Measurements from ENCODE around the gene HELB.

GRCh38 chr12:66282244-66282643 is 20.0 kb upstream of the HELB start:
- no peak for TF ChIP-seq REST (IDR thresholded peaks at IDR 0.05; ENCODE audit: insufficient read depth in 1 of 2, low read depth in 2 of 2, low read length in 2 of 2)
- TF ChIP-seq POLR2AphosphoS5 (IDR thresholded peaks at IDR 0.05; ENCODE audit: low read depth, low read length): no peak
- no peak for TF ChIP-seq TAF1 (IDR thresholded peaks at IDR 0.05; ENCODE audit: borderline replicate concordance, insufficient read depth, low read length)
- no peak for TF ChIP-seq SIN3A (IDR thresholded peaks at IDR 0.05; ENCODE audit: borderline replicate concordance, insufficient read depth, low read length)
- no peak for TF ChIP-seq FOXP2 (optimal IDR thresholded peaks at IDR 0.05; ENCODE audit: borderline replicate concordance, extremely low read depth, extremely low read length, insufficient read depth)
